Ascending aorta (tissue), 2 donors: ENCODE measurements around the gene UBL3. TPM values are rescaled to one million over a fixed set of nuclear protein-coding genes. Genes with fewer than 3 reads are reported as not detected.

ENCODE experiments used
- DNase-seq, 2 donors: peaks; one replicate each; pipeline ENCODE4 v3.0.0-alpha.2; 2019; ENCODE audit warnings: low spot score in 2 of 2
- H3K27ac ChIP-seq, 2 donors: fragments of 200-600 bp; sonication (generic); one replicate each; pipeline ENCODE4 v1.5.1; 2016 to 2017; ENCODE audit warnings: mild to moderate bottlenecking in 1 of 2
- H3K27me3 ChIP-seq: fragments of 200-600 bp; sonication (generic); one replicate; pipeline ENCODE4 v1.5.1; 2017
- H3K36me3 ChIP-seq, 2 donors: fragments of 200-600 bp; sonication (generic); one replicate each; pipeline ENCODE4 v1.5.1; 2016
- H3K4me1 ChIP-seq, 2 donors: fragments of 200-600 bp; sonication (generic); one replicate each; pipeline ENCODE4 v1.5.1; 2016 to 2017; ENCODE audit warnings: mild to moderate bottlenecking in 1 of 2
- H3K4me3 ChIP-seq, 2 donors: fragments of 200-600 bp; sonication (generic); one replicate each; pipeline ENCODE4 v1.5.1; 2016 to 2017; ENCODE audit warnings: mild to moderate bottlenecking in 1 of 2
- H3K9me3 ChIP-seq, 2 donors: fragments of 200-600 bp; sonication (generic); one replicate each; pipeline ENCODE4 v1.5.1; 2016
- intact Hi-C: fragments of 100-400 bp; cut with DNase I; formaldehyde crosslinking; loops from one replicate; pipeline ENCODE4 v1.15.1; 2023
- total RNA-seq: library from RNA; depleted of rRNA; stranded (reverse); fragments of >200 nt; gene quantifications from one replicate; pipeline ENCODE4 v1.1.0, GENCODE V29; 2016
- TF ChIP-seq, protein P1 (sequence below), 3 experiments: fragments of 200-600 bp in 2 of 3; fragments of 450-650 bp in 1 of 3; sonication (generic) in 2 of 3; IDR thresholded peaks; one replicate each; pipeline ENCODE4 v1.5.1; 2016 to 2019; ENCODE audit warnings: antibody characterized with exemption in 3 of 3, mild to moderate bottlenecking in 1 of 3, moderate library complexity in 1 of 3

Gene UBL3
- total RNA-seq, 1 donor from 2014 or later = 17.9 TPM

DNA sequence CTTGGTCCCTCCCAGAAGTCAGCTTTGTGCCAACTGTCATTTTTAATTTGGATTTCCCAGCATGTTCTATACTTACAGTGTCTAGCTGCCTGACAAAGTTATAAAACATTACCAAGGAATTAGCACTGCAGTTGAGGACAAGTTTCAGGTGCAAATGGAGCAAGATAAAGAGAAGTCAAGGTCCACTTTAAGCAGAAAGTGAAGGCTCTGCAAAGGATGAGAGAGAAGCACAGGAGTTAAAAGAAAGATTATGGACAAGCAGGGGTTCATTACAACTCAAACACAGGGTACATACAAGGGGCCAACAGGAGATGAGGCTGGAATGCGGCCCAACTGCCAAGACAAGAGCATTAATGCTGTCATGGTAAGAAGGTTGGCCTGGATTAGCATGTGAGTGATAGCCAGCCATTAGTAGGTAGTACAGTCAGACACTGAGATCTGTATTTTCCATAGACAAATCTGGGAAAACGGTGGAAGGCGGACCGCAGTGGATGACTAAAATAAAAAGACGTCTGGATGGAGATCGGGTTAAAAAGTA, 17.6 kb downstream of the UBL3 start:
- Histone ChIP-seq H3K9me3 (no peaks in the 10 kb centered on the region), H3K4me1 (no peaks in the 10 kb centered on the region), H3K27ac (no peak overlapping the region), H3K27me3 (no peaks in the 10 kb centered on the region), H3K4me3 (no peak overlapping the region), H3K36me3 (no peaks in the 10 kb centered on the region)
- intact Hi-C loops = no loop called here
- TF ChIP-seq, protein P1, sequence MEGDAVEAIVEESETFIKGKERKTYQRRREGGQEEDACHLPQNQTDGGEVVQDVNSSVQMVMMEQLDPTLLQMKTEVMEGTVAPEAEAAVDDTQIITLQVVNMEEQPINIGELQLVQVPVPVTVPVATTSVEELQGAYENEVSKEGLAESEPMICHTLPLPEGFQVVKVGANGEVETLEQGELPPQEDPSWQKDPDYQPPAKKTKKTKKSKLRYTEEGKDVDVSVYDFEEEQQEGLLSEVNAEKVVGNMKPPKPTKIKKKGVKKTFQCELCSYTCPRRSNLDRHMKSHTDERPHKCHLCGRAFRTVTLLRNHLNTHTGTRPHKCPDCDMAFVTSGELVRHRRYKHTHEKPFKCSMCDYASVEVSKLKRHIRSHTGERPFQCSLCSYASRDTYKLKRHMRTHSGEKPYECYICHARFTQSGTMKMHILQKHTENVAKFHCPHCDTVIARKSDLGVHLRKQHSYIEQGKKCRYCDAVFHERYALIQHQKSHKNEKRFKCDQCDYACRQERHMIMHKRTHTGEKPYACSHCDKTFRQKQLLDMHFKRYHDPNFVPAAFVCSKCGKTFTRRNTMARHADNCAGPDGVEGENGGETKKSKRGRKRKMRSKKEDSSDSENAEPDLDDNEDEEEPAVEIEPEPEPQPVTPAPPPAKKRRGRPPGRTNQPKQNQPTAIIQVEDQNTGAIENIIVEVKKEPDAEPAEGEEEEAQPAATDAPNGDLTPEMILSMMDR (IDR thresholded peaks at IDR 0.05) = no peak
- no peak for DNase-seq

DNA sequence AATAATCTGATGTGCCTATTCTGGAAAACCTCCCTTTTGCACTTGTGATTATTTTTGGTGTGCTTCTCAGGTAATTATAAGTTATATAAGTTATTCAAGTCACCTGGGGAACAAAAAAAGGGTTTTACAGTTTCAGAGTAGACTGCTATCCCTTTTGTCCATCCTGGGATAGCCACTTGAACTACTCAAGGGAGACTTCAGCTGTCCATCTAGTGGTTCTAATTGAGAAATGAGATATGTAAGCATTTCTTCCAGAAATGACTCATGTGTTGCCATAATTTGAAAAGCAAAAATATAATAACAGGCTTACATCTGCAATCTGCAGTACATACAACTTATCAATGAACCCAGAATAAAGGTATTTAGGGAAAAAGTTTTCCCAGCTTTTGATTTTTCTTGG, 20.4 kb downstream of the UBL3 start:
- H3K27ac ChIP-seq = no peak overlapping the region
- intact Hi-C loops = no loop called here
- DNase-seq = no peak
- no peaks in the 10 kb centered on the region for H3K4me1 ChIP-seq
- no peaks in the 10 kb centered on the region for H3K9me3 ChIP-seq
- TF ChIP-seq, protein P1 (IDR thresholded peaks at IDR 0.05) = no peak
- H3K4me3 ChIP-seq = no peak overlapping the region
- no peaks in the 10 kb centered on the region for H3K27me3 ChIP-seq
- H3K36me3 ChIP-seq = no peaks in the 10 kb centered on the region

DNA sequence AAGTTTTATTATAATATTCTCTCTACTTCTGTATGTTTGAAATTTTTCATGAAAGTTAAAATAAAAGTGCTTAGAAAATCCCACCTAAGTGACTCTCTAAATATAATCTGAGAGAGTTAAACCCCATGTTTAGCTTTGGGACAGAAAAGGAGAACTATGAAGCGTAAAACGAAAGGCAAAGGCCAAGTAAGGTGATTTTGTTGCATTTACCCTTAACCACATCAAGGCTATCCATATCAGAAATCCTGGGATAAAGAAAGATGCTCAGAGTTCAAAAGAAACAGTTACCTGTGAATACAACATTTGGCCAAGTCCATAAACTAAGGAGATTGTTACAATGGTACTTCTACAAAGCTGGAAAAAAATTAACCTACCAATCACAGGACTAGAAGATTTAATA, 31.3 kb downstream of the UBL3 start:
- H3K27me3 ChIP-seq = no peaks in the 10 kb centered on the region
- no peaks in the 10 kb centered on the region for H3K9me3 ChIP-seq
- H3K4me1 ChIP-seq = peaks cover 0 to 11% of the 10 kb centered on the region in 2 donors
- no peaks in the 10 kb centered on the region for H3K36me3 ChIP-seq
- H3K4me3 ChIP-seq = no peak overlapping the region
- DNase-seq = no peak
- TF ChIP-seq, protein P1 (IDR thresholded peaks at IDR 0.05) = no peak
- intact Hi-C loops = no loop called here
- H3K27ac ChIP-seq = no peak overlapping the region

DNA sequence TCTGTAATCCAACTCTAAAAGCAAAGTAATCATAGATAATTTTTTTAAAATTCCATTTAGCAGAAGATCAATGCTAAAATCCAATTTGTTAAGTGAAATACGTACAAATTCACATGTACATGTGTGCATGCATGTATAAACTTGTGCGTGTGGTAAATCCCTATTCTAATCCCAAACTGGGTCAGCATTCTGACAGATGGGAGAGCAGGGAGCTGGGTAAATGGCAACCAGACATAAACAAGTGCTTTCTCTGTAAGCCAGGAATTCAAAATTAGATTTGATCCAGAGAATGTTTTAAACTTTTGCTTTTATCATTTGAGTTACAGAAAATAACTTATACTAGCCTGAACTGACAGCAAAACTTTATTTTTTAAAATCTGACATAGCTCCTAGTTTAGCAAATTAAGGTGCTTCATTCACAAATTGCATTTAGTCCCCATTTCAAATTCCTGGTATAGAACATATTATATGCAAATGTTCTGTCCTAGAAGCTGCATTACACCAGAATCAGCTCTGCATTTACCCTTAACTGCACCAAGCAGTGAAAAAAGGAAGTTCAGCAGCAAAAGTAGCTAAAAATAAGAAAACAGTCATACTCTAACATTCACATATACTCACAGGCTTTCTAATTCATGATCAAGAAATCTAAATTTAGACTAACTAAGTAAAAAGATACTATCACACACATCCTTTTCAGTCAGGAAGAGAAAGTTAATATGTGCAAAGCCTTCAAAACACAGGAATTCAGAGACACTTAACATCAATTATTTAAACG, 32.6 kb downstream of the UBL3 start:
- Histone ChIP-seq H3K4me1 (peaks cover 0 to 11% of the 10 kb centered on the region in 2 donors), H3K36me3 (no peaks in the 10 kb centered on the region), H3K9me3 (no peaks in the 10 kb centered on the region), H3K4me3 (no peak overlapping the region), H3K27ac (no peak overlapping the region), H3K27me3 (no peaks in the 10 kb centered on the region)
- DNase-seq = no peak
- TF ChIP-seq, protein P1 (IDR thresholded peaks at IDR 0.05) = no peak
- intact Hi-C loops = no loop called here

DNA sequence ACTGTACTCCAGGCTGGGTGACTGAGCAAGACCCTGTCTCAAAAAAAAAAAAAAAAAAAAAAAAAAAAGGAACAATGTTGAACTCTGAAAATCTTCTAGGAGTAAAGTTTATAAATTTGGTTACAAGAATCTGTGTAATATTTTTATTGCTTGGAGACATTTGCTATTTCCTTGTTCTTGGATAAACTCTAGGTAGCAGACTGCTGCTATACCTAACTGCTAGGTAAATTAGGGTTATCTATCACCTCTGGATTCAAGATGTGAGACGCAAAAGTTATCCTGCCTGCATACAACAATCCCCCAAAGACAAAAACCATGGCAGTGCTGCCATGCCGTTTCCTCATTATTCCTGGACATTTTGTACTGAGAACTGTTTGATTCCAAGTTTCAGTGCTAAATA, 33.7 kb downstream of the UBL3 start:
- no peak overlapping the region for H3K4me3 ChIP-seq
- H3K4me1 ChIP-seq = peaks cover 0 to 11% of the 10 kb centered on the region in 2 donors
- H3K27me3 ChIP-seq = no peaks in the 10 kb centered on the region
- no peak for DNase-seq
- no peak overlapping the region for H3K27ac ChIP-seq
- TF ChIP-seq, protein P1 (IDR thresholded peaks at IDR 0.05) = no peak
- intact Hi-C loops = no loop called here
- H3K9me3 ChIP-seq = no peaks in the 10 kb centered on the region
- no peaks in the 10 kb centered on the region for H3K36me3 ChIP-seq
